OCI-LY7 (cell line): ENCODE data around the gene PRDM5.

ENCODE experiments used
- CTCF ChIP-seq: fragments of 200-600 bp; sonication (generic); conservative IDR thresholded peaks from 2 replicates; pipeline ENCODE4 v1.5.1; 2014; ENCODE audit warnings: mild to moderate bottlenecking, antibody characterized with exemption, low read length, moderate library complexity, mixed read lengths
- EZH2phosphoT487 ChIP-seq: fragments of 200-600 bp; sonication (generic); IDR thresholded peaks from 2 replicates; pipeline ENCODE4 v1.6.1; 2018; ENCODE audit warnings: low read depth, borderline replicate concordance, mild to moderate bottlenecking, mixed run types, antibody characterized with exemption, low read length, moderate library complexity, mixed read lengths

GRCh38 chr4:120871173-120871572 lies 51.4 kb downstream of the PRDM5 start:
- TF ChIP-seq CTCF (no peak), EZH2phosphoT487 (no peak)
